NT2/D1 (cell line): ENCODE data around the gene MARCHF3.

ENCODE experiments used
- SUZ12 ChIP-seq: IDR thresholded peaks from 2 replicates; pipeline ENCODE4 v1.6.1; 2011; ENCODE audit not compliant: insufficient read length, insufficient read depth; ENCODE audit errors: extremely low read depth
- YY1 ChIP-seq: IDR thresholded peaks from 2 replicates; pipeline ENCODE4 v1.6.1; 2011; ENCODE audit not compliant: insufficient read length, insufficient read depth

DNA sequence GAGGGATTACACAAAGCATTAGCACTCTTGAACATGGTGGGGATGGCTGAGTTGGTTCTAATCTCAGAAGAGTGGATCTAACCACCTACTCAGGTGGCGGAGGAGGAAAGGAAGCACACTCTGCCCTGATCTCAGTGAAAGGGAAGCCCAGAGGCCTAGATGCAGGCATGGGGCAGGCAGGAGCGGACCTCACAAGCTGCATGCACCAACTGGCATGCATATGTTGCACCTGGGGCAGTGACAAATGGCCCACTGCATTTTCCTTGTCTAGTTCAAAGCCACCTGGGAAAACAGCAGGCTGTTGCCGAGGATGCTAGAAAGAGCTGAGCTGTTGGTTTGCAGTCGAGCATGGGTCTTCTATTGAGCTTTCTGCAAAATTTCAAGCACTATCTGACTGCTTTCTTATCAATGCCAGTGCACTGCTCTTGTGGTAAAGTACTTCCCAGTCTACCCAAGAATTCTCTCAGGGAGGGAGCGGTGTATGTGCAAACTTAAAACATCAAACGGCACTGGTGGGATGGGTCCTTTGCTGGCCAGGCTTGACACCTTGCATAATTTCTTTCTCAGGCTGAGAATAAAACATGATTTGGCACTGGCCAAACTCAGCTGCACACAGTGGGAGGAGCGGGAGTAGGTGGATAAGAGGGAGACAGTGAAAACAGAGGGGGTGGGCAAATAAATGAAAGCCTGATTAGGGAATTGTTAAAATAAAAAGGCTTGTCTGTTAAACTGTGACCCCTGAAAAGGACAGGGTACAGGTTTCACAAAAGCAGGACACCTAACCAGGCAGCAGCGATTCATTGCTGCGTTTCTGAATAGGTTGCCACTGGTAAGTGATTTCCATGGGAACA lies 108.9 kb downstream of the MARCHF3 start:
- TF ChIP-seq YY1 (no peak), SUZ12 (no peak)
